IPS-15b (cell line): ENCODE data around the gene PHRF1.

ENCODE experiments used
- H3K27me3 ChIP-seq: one replicate; pipeline ENCODE4 v1.6.1; 2013; ENCODE audit warnings: low read length; ENCODE audit not compliant: control insufficient read depth, insufficient read depth
- H3K36me3 ChIP-seq: one replicate; pipeline ENCODE4 v1.6.1; 2013; ENCODE audit warnings: low read length; ENCODE audit not compliant: control insufficient read depth, insufficient read depth
- H3K4me1 ChIP-seq: one replicate; pipeline ENCODE4 v1.6.1; 2013; ENCODE audit warnings: mild to moderate bottlenecking, low read length; ENCODE audit not compliant: control insufficient read depth, insufficient read depth
- H3K4me3 ChIP-seq: one replicate; pipeline ENCODE4 v1.5.1; 2013; ENCODE audit warnings: low read depth, low read length
- H3K9ac ChIP-seq: one replicate; pipeline ENCODE4 v1.6.1; 2013; ENCODE audit warnings: low read depth, mild to moderate bottlenecking, low read length
- H3K9me3 ChIP-seq: one replicate; pipeline ENCODE4 v1.6.1; 2013; ENCODE audit warnings: mild to moderate bottlenecking, low read length; ENCODE audit not compliant: control insufficient read depth, insufficient read depth

Gene PHRF1

GRCh38 chr11:626475-627307 lies 50.4 kb downstream of the PHRF1 start, which contains the start of gene SCT:
TSS of gene SCT (minus strand) at chr11:627181. CDS start at chr11:627143, 38 bp downstream.
- Histone ChIP-seq H3K4me3 (no peak within 1 kb of the TSS), H3K4me1 (no peaks in the 10 kb centered on the region), H3K9ac (no peak within 1 kb of the TSS)

GRCh38 chr11:627308-627576 lies 51.0 kb downstream of the PHRF1 start:
- no peaks in the 10 kb centered on the region for H3K9me3 ChIP-seq
- H3K27me3 ChIP-seq = no peaks in the 10 kb centered on the region
- H3K9ac ChIP-seq = no peak overlapping the region
- H3K4me3 ChIP-seq = no peak overlapping the region
- no peaks in the 10 kb centered on the region for H3K36me3 ChIP-seq
- H3K4me1 ChIP-seq = no peaks in the 10 kb centered on the region

More at GRCh38 chr11:626475-627307, 50.4 kb downstream of the PHRF1 start, which contains the start of gene SCT:
- Histone ChIP-seq H3K36me3 (no peaks in the 10 kb centered on the region), H3K9me3 (no peaks in the 10 kb centered on the region), H3K27me3 (no peaks in the 10 kb centered on the region)

DNA sequence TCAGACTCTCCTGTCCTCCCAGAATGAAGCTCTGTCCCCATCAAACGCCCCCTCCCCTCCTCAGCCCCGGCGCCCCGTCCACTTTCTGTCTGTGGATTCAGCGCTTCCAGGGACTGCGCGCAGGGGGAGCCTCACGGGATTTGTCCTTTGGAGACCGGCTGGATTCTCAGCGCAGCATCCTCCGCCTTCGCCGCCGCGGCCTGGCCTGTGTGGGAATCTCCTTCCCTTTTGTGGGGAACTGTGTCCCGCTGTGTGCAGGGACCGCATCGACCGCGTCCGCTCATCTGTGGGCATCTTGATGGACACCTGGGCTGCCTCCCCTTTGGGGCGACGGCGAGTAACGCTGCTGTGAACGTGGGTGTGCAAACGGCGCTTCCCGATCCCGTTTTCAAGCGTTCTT lies 51.8 kb downstream of the PHRF1 start:
- H3K4me1 ChIP-seq = no peaks in the 10 kb centered on the region
- no peaks in the 10 kb centered on the region for H3K27me3 ChIP-seq
- H3K9ac ChIP-seq = no peak overlapping the region
- no peaks in the 10 kb centered on the region for H3K36me3 ChIP-seq
- no peaks in the 10 kb centered on the region for H3K9me3 ChIP-seq
- H3K4me3 ChIP-seq = no peak overlapping the region

DNA sequence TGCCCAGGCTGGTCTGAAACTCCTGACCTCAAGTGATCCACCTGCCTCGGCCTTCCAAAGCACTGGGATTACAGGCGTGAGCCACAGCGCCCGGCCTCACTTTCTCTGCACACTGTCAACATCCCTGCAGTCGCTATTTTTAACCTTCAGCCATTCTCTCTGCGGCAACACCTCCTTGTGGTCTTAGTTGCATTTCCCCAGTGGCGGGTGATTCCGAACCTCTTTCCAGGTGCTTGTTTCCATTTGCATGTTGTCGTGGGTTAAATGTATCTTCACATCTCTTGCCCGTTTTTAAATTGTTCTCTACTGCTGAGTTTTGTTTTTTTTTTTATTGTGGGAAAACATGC lies 52.9 kb downstream of the PHRF1 start:
- Histone ChIP-seq H3K4me3 (no peak overlapping the region), H3K9ac (no peak overlapping the region)

GRCh38 chr11:630871-631270 lies 54.6 kb downstream of the PHRF1 start:
- Histone ChIP-seq H3K4me1 (no peaks in the 10 kb centered on the region), H3K36me3 (no peaks in the 10 kb centered on the region), H3K9ac (no peak overlapping the region), H3K27me3 (no peaks in the 10 kb centered on the region), H3K9me3 (no peaks in the 10 kb centered on the region), H3K4me3 (no peak overlapping the region)

More for the DNA sequence above, 52.9 kb downstream of the PHRF1 start:
- H3K27me3 ChIP-seq = no peaks in the 10 kb centered on the region
- H3K36me3 ChIP-seq = no peaks in the 10 kb centered on the region
- no peaks in the 10 kb centered on the region for H3K4me1 ChIP-seq
- no peaks in the 10 kb centered on the region for H3K9me3 ChIP-seq

- Histone ChIP-seq H3K36me3 (no peaks in the 10 kb centered on the region), H3K4me1 (peaks cover 3% of the 10 kb centered on the region), H3K9me3 (no peaks in the 10 kb centered on the region), H3K27me3 (peaks cover 16% of the 10 kb centered on the region), H3K9ac (no peak overlapping the region), H3K4me3 (peak overlapping the region; percentile 61)
These were observed 59.8 kb downstream of the PHRF1 start for GRCh38 chr11:635945-636510.

DNA sequence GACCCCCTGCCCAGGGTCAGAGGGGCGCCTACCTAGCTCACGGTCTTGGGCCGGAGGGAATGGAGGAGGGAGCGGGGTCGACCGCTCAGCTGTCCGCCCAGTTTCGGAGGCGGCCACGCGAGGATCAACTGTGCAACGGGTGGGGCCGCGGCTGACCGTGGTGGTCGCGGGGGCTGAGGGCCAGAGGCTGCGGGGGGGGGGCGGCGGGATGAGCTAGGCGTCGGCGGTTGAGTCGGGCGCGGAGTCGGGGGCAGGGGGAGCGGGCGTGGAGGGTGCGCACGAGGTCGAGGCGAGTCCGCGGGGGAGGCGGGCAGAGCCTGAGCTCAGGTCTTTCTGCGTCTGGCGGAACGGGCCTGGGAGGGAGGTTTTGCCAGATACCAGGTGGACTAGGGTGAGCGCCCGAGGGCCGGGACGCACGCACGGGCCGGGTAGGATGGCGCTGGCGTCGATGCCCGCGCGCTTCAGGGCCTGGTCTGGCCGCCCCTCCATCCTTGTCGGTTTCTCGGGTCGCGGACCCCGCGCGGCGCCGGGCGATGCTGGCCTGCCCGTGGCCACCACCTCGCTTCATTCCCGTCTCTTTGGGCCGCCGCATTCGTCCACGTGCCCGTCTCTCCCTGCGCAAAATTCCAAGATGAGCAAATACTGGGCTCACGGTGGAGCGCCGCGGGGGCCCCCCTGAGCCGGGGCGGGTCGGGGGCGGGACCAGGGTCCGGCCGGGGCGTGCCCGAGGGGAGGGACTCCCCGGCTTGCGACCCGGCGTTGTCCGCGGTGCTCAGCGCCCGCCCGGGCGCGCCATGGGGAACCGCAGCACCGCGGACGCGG lies 60.5 kb downstream of the PHRF1 start, which contains the start of gene DRD4:
DRD4 (plus strand) TSS at position 759 of the 822 bp plus-strand sequence; CDS start at position 795, 36 bp downstream.
- H3K36me3 ChIP-seq = peaks cover 3% of the 10 kb centered on the region
- peaks cover 3% of the 10 kb centered on the region for H3K4me1 ChIP-seq
- no peak within 1 kb of the TSS for H3K9ac ChIP-seq
- H3K4me3 ChIP-seq = peak within 1 kb of the TSS; percentile 61
- no peaks in the 10 kb centered on the region for H3K9me3 ChIP-seq
- peaks cover 16% of the 10 kb centered on the region for H3K27me3 ChIP-seq

DNA sequence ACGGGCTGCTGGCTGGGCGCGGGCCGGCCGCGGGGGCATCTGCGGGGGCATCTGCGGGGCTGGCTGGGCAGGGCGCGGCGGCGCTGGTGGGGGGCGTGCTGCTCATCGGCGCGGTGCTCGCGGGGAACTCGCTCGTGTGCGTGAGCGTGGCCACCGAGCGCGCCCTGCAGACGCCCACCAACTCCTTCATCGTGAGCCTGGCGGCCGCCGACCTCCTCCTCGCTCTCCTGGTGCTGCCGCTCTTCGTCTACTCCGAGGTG lies 61.0 kb downstream of the PHRF1 start:
- Histone ChIP-seq H3K9ac (no peak overlapping the region), H3K9me3 (no peaks in the 10 kb centered on the region), H3K4me3 (peak overlapping the region; percentile 61), H3K4me1 (peaks cover 3% of the 10 kb centered on the region), H3K27me3 (peaks cover 16% of the 10 kb centered on the region), H3K36me3 (peaks cover 6% of the 10 kb centered on the region)

GRCh38 chr11:637593-638521 lies 61.6 kb downstream of the PHRF1 start:
- H3K36me3 ChIP-seq = peaks cover 10% of the 10 kb centered on the region
- peaks cover 3% of the 10 kb centered on the region for H3K4me1 ChIP-seq
- no peaks in the 10 kb centered on the region for H3K9me3 ChIP-seq
- peak overlapping the region; percentile 61 for H3K4me3 ChIP-seq
- peaks cover 16% of the 10 kb centered on the region for H3K27me3 ChIP-seq
- no peak overlapping the region for H3K9ac ChIP-seq

- peak overlapping the region; percentile 73 for H3K9ac ChIP-seq
- H3K9me3 ChIP-seq = no peaks in the 10 kb centered on the region
- peaks cover 13% of the 10 kb centered on the region for H3K36me3 ChIP-seq
- peaks cover 16% of the 10 kb centered on the region for H3K27me3 ChIP-seq
- peaks cover 3% of the 10 kb centered on the region for H3K4me1 ChIP-seq
- peak overlapping the region; percentile 61 for H3K4me3 ChIP-seq
These were observed 62.5 kb downstream of the PHRF1 start for GRCh38 chr11:638631-639331.
